HEK293 (cell line): ENCODE measurements around the gene F5.

Experiments used
- CTCF ChIA-PET: fragments of 350-600 bp; formaldehyde crosslinking; extraction: SDS; loops from one replicate; lab custom pipeline; 2021; ENCODE audit warnings: antibody characterized with exemption; lab: Yijun Ruan, JAX
- POLR2A ChIA-PET: fragments of 300-600 bp; formaldehyde crosslinking; extraction: SDS; loops from one replicate; lab custom pipeline; 2020; ENCODE audit warnings: antibody characterized with exemption, inconsistent platforms; lab: Yijun Ruan, JAX
- H3K27ac ChIP-seq: fragments of 200-500 bp; sonication (Bioruptor generic); 2 replicates; pipeline ENCODE4 v1.5.1; 2014; ENCODE audit warnings: low read depth, low read length, control low read depth, inconsistent platforms; ENCODE audit errors: extremely low read depth
- H3K36me3 ChIP-seq, 2 experiments: fragments of 200-500 bp in 1 of 2; sonication (Bioruptor generic) in 1 of 2; 1 replicate in 1 of 2; 2 replicates in 1 of 2; pipeline ENCODE4 v1.5.1; 2014 to 2017; ENCODE audit warnings: inconsistent platforms in 2 of 2, low read length in 2 of 2; ENCODE audit not compliant: control insufficient read depth in 2 of 2, insufficient read depth in 1 of 2
- H3K4me1 ChIP-seq: fragments of 200-500 bp; sonication (Bioruptor generic); 2 replicates; pipeline ENCODE4 v1.5.1; 2014; ENCODE audit warnings: mild to moderate bottlenecking, low read length, inconsistent platforms; ENCODE audit not compliant: control insufficient read depth, insufficient read depth
- H3K4me3 ChIP-seq: 2 replicates; pipeline ENCODE4 v1.5.1; 2011; ENCODE audit warnings: low read depth, mild to moderate bottlenecking, control low read depth, low read length, moderate library complexity
- H3K9me3 ChIP-seq: fragments of 200-500 bp; sonication (Bioruptor generic); 2 replicates; pipeline ENCODE4 v1.5.1; 2014; ENCODE audit warnings: low read depth, low read length, inconsistent platforms; ENCODE audit not compliant: control insufficient read depth, insufficient read depth
- BCL11A ChIP-seq: fragments of 450-650 bp; formaldehyde crosslinking; IDR thresholded peaks from 2 replicates; pipeline ENCODE4 v1.5.1; 2016; ENCODE audit warnings: low read depth, missing biosample characterization, missing genetic modification characterization
- FEZF1 ChIP-seq: fragments of 450-650 bp; formaldehyde crosslinking; IDR thresholded peaks from 2 replicates; pipeline ENCODE4 v1.5.1; 2016; ENCODE audit warnings: missing biosample characterization, missing genetic modification characterization
- GLI4 ChIP-seq: fragments of 450-650 bp; formaldehyde crosslinking; IDR thresholded peaks from 2 replicates; pipeline ENCODE4 v1.5.1; 2016; ENCODE audit warnings: missing biosample characterization, missing genetic modification characterization
- PRDM6 ChIP-seq: fragments of 450-650 bp; formaldehyde crosslinking; IDR thresholded peaks from 2 replicates; pipeline ENCODE4 v1.5.1; 2017; ENCODE audit warnings: missing biosample characterization, missing genetic modification characterization
- REPIN1 ChIP-seq: fragments of 450-650 bp; formaldehyde crosslinking; IDR thresholded peaks from 2 replicates; pipeline ENCODE4 v1.5.1; 2017; ENCODE audit warnings: missing biosample characterization, missing genetic modification characterization, low read depth
- TCF7L2 ChIP-seq: IDR thresholded peaks from 2 replicates; pipeline ENCODE4 v1.6.1; 2011; ENCODE audit warnings: low read depth, mild to moderate bottlenecking, inconsistent platforms, low read length, moderate library complexity, borderline replicate concordance
- ZBTB7A ChIP-seq: fragments of 450-650 bp; formaldehyde crosslinking; IDR thresholded peaks from 2 replicates; pipeline ENCODE4 v1.5.1; 2016; ENCODE audit warnings: low read depth, missing biosample characterization, missing genetic modification characterization
- ZIC2 ChIP-seq: fragments of 450-650 bp; formaldehyde crosslinking; IDR thresholded peaks from 2 replicates; pipeline ENCODE4 v1.5.1; 2016; ENCODE audit warnings: missing biosample characterization, missing genetic modification characterization
- ZNF10 ChIP-seq: fragments of 450-650 bp; formaldehyde crosslinking; IDR thresholded peaks from 2 replicates; pipeline ENCODE4 v1.5.1; 2017; ENCODE audit warnings: missing biosample characterization, missing genetic modification characterization
- ZNF121 ChIP-seq: fragments of 450-650 bp; formaldehyde crosslinking; IDR thresholded peaks from 2 replicates; pipeline ENCODE4 v1.5.1; 2016; ENCODE audit warnings: missing biosample characterization, missing genetic modification characterization
- ZNF140 ChIP-seq: fragments of 450-650 bp; formaldehyde crosslinking; IDR thresholded peaks from 2 replicates; pipeline ENCODE4 v1.5.1; 2016; ENCODE audit warnings: missing biosample characterization, missing genetic modification characterization
- ZNF169 ChIP-seq: fragments of 450-650 bp; formaldehyde crosslinking; IDR thresholded peaks from 2 replicates; pipeline ENCODE4 v1.5.1; 2016; ENCODE audit warnings: missing biosample characterization, missing genetic modification characterization
- ZNF2 ChIP-seq: fragments of 450-650 bp; formaldehyde crosslinking; IDR thresholded peaks from 2 replicates; pipeline ENCODE4 v1.5.1; 2016; ENCODE audit warnings: missing biosample characterization, missing genetic modification characterization
- ZNF266 ChIP-seq: fragments of 450-650 bp; formaldehyde crosslinking; IDR thresholded peaks from 2 replicates; pipeline ENCODE4 v1.5.1; 2016; ENCODE audit warnings: missing biosample characterization, missing genetic modification characterization, low read depth
- ZNF366 ChIP-seq: fragments of 450-650 bp; formaldehyde crosslinking; conservative IDR thresholded peaks from 2 replicates; pipeline ENCODE4 v1.5.1; 2016; ENCODE audit warnings: missing biosample characterization, missing genetic modification characterization
- ZNF449 ChIP-seq: fragments of 450-650 bp; formaldehyde crosslinking; IDR thresholded peaks from 2 replicates; pipeline ENCODE4 v1.5.1; 2017; ENCODE audit warnings: missing biosample characterization, mild to moderate bottlenecking, missing genetic modification characterization, moderate library complexity
- ZNF501 ChIP-seq: fragments of 450-650 bp; formaldehyde crosslinking; IDR thresholded peaks from 2 replicates; pipeline ENCODE4 v1.5.1; 2016; ENCODE audit warnings: missing biosample characterization, missing genetic modification characterization
- ZNF580 ChIP-seq: fragments of 450-650 bp; formaldehyde crosslinking; IDR thresholded peaks from 2 replicates; pipeline ENCODE4 v1.5.1; 2016; ENCODE audit warnings: missing biosample characterization, missing genetic modification characterization
- ZNF596 ChIP-seq: fragments of 450-650 bp; IDR thresholded peaks from 2 replicates; pipeline ENCODE4 v1.5.0; 2018; ENCODE audit warnings: missing biosample characterization, mild to moderate bottlenecking, missing genetic modification characterization, moderate library complexity
- ZNF623 ChIP-seq: fragments of 450-650 bp; formaldehyde crosslinking; IDR thresholded peaks from 2 replicates; pipeline ENCODE4 v1.5.1; 2016; ENCODE audit warnings: missing biosample characterization, missing genetic modification characterization
- ZNF654 ChIP-seq: fragments of 450-650 bp; formaldehyde crosslinking; IDR thresholded peaks from 2 replicates; pipeline ENCODE4 v1.5.1; 2016; ENCODE audit warnings: low read depth, missing biosample characterization, missing genetic modification characterization
- ZNF707 ChIP-seq: fragments of 450-650 bp; formaldehyde crosslinking; IDR thresholded peaks from 2 replicates; pipeline ENCODE4 v1.5.1; 2016; ENCODE audit warnings: missing biosample characterization, missing genetic modification characterization
- ZNF768 ChIP-seq: fragments of 450-650 bp; formaldehyde crosslinking; IDR thresholded peaks from 2 replicates; pipeline ENCODE4 v1.5.1; 2018; ENCODE audit warnings: missing biosample characterization, mild to moderate bottlenecking, missing genetic modification characterization
- ZNF776 ChIP-seq: fragments of 450-650 bp; formaldehyde crosslinking; IDR thresholded peaks from 2 replicates; pipeline ENCODE4 v1.5.0; 2017; ENCODE audit warnings: missing biosample characterization, missing genetic modification characterization, borderline replicate concordance
- ZNF791 ChIP-seq: fragments of 450-650 bp; formaldehyde crosslinking; IDR thresholded peaks from 2 replicates; pipeline ENCODE4 v1.5.1; 2016; ENCODE audit warnings: missing biosample characterization, missing genetic modification characterization
- ZSCAN16 ChIP-seq: fragments of 450-650 bp; formaldehyde crosslinking; IDR thresholded peaks from 2 replicates; pipeline ENCODE4 v1.5.1; 2016; ENCODE audit warnings: missing biosample characterization, missing genetic modification characterization
- ZSCAN23 ChIP-seq: fragments of 450-650 bp; formaldehyde crosslinking; IDR thresholded peaks from 2 replicates; pipeline ENCODE4 v1.5.1; 2016; ENCODE audit warnings: missing biosample characterization, missing genetic modification characterization
- ZSCAN30 ChIP-seq: fragments of 450-650 bp; IDR thresholded peaks from 2 replicates; pipeline ENCODE4 v1.5.1; 2018; ENCODE audit warnings: missing biosample characterization, mild to moderate bottlenecking, missing genetic modification characterization, moderate library complexity

Gene F5

GRCh38 chr1:169511316-169512005 is 74.8 kb downstream of the F5 start (continued):
- TF ChIP-seq ZNF501 (tag by site-specific recombination): no peak

GRCh38 chr1:169510060-169510459 is 76.2 kb downstream of the F5 start:
- CTCF ChIA-PET: interaction anchor here (0.6 kb wide), 1 partner anchor 1177 kb away, joined by 4 read pairs; no protein-coding TSS in a partner anchor
- POLR2A ChIA-PET: no interaction called here
- H3K4me1 ChIP-seq: no peaks in the 10 kb centered on the region
- TF ChIP-seq ZNF768 (no peak), ZSCAN23 (tag by site-specific recombination) (no peak), ZNF449 (no peak), PRDM6 (tag by site-specific recombination) (no peak), BCL11A (no peak), ZNF140 (tag by site-specific recombination) (no peak), REPIN1 (no peak), ZNF776 (no peak), ZNF266 (tag by site-specific recombination) (no peak), ZNF707 (tag by site-specific recombination) (no peak), ZSCAN16 (tag by site-specific recombination) (no peak), ZNF791 (tag by site-specific recombination) (no peak), ZNF366 (tag by site-specific recombination) (no peak), GLI4 (no peak), ZIC2 (tag by site-specific recombination) (no peak), ZNF623 (no peak), ZNF121 (tag by site-specific recombination) (no peak)
- TF ChIP-seq, all 188 proteins: peak for 0
- Histone ChIP-seq H3K4me3 (no peak overlapping the region), H3K9me3 (no peaks in the 10 kb centered on the region), H3K36me3 (no peaks in the 10 kb centered on the region), H3K27ac (no peak overlapping the region)

- ChIA-PET POLR2A (interaction anchor here (0.7 kb wide), 2 partner anchors 20 to 126 kb away, joined by 3 read pairs; no protein-coding TSS in a partner anchor), CTCF (no interaction called here)
- no peak overlapping the region for H3K27ac ChIP-seq
- no peaks in the 10 kb centered on the region for H3K4me1 ChIP-seq
- H3K9me3 ChIP-seq: no peaks in the 10 kb centered on the region
- no peak overlapping the region for H3K4me3 ChIP-seq
- no peaks in the 10 kb centered on the region for H3K36me3 ChIP-seq
- TF ChIP-seq FEZF1 (tag by site-specific recombination): peak; percentile 50
- TF ChIP-seq ZSCAN16 (tag by site-specific recombination): no peak
- 0 out of 2 replicates have a peak, but pooled peaks have one; percentile 8 for TF ChIP-seq ZNF596
- 0 out of 2 replicates have a peak, but pooled peaks have one; percentile 7 for TF ChIP-seq ZIC2 (tag by site-specific recombination)
- peak; percentile 78 for TF ChIP-seq PRDM6 (tag by site-specific recombination)
- peak; percentile 91 for TF ChIP-seq ZNF10 (tag by site-specific recombination)
- 0 out of 2 replicates have a peak, but pooled peaks have one; percentile 17 for TF ChIP-seq ZNF580 (tag by site-specific recombination)
- peak; percentile 56; the same call in 1 of the 2 replicates for TF ChIP-seq TCF7L2
- no peak for TF ChIP-seq ZNF169 (tag by site-specific recombination)
- TF ChIP-seq ZNF654 (tag by site-specific recombination): no peak
- no peak for TF ChIP-seq ZNF2 (tag by site-specific recombination)
- TF ChIP-seq ZBTB7A: no peak
- peak; percentile 20; the same call in 1 of the 2 replicates for TF ChIP-seq ZSCAN30 (tag by site-specific recombination)
Measured at GRCh38 chr1:169509354-169509753, 76.9 kb downstream of the F5 start.
